ENCODE data around the gene DPYD. TPM values are rescaled to one million over a fixed set of nuclear protein-coding genes. Genes with fewer than 3 reads are reported as not detected.

DPYD gene
- total and polyA plus RNA-seq, 9 of the 15 experiments (the other 6 are each of a cell fraction or from before 2014, with no cell fraction given) = 0.03 to 0.25 (median 0.08) TPM; not detected in 2

GRCh38 chr1:97414682-97415312 lies 506.0 kb downstream of the DPYD start:
- DNase-seq (ENCODE audit: extremely low read depth in 1 of 4, low spot score in 3 of 4) = no peak
- no peak for ATAC-seq
- BruUV-seq (replicated peaks) = no TSS peak
- Histone ChIP-seq H3K79me2 (ENCODE audit: control insufficient read depth, insufficient read depth, low read length) (no peaks in the 10 kb centered on the region), H3K36me3 (ENCODE audit: control insufficient read depth, insufficient read depth, low read length) (no peaks in the 10 kb centered on the region), H3K4me1 (replicated peaks in 1 of 2; ENCODE audit: control insufficient read depth in 2 of 2, insufficient read depth in 2 of 2, low read length in 2 of 2) (no peaks in the 10 kb centered on the region), H3K4me3 (no peak overlapping the region), H3K27me3 (ENCODE audit: control insufficient read depth in 2 of 2, insufficient read depth in 2 of 2, low read length in 2 of 2) (no peaks in the 10 kb centered on the region), H3K9ac (ENCODE audit: insufficient read depth in 1 of 2, low read depth in 2 of 2, low read length in 2 of 2) (no peak overlapping the region), H4K20me1 (replicated peaks; ENCODE audit: control insufficient read depth, insufficient read depth, low read length) (no peaks in the 10 kb centered on the region), H2AFZ (ENCODE audit: low read depth, low read length) (no peak overlapping the region), H3K4me2 (ENCODE audit: insufficient read depth, low read length) (no peak overlapping the region), H3K9me3 (replicated peaks; ENCODE audit: control insufficient read depth, insufficient read depth, low read depth, low read length) (no peaks in the 10 kb centered on the region), H3K9me1 (ENCODE audit: control insufficient read depth, insufficient read depth, low read length) (no peaks in the 10 kb centered on the region), H3K27ac (ENCODE audit: extremely low read depth, low read depth, low read length) (no peak overlapping the region)
- WGBS (ENCODE audit: insufficient coverage, low coverage, missing lambda C conversion rate) = 2% methylated on average over 3 of the region's 3 CpGs
- intact Hi-C loops (cut with micrococcal nuclease) = no loop called here
- POLR2A ChIA-PET = no interaction called here
- in situ Hi-C loops (cut with MboI) = no loop called here
- no peak for FAIRE-seq
- CTCF ChIA-PET (ENCODE audit: low intra/inter-chr PET ratio) = no interaction called here
- no peak for TF ChIP-seq TGIF2 (CRISPR knock-in tag; IDR thresholded peaks at IDR 0.05)
- TF ChIP-seq BRD9 (IDR thresholded peaks at IDR 0.05; ENCODE audit: low read depth, partially characterized antibody) = no peak
- TF ChIP-seq ZNF3 (CRISPR knock-in tag; IDR thresholded peaks at IDR 0.05) = no peak
- TF ChIP-seq HEY1 (CRISPR knock-in tag; IDR thresholded peaks at IDR 0.05; ENCODE audit: borderline replicate concordance) = no peak
- no peak for TF ChIP-seq ZNF318 (IDR thresholded peaks at IDR 0.05; ENCODE audit: borderline replicate concordance in 1 of 2, low read depth in 1 of 2)
- TF ChIP-seq ZKSCAN8 (CRISPR knock-in tag; IDR thresholded peaks at IDR 0.05) = no peak
- TF ChIP-seq ZBED1 (IDR thresholded peaks at IDR 0.05) = no peak
- TF ChIP-seq ZFPM2 (CRISPR knock-in tag; IDR thresholded peaks at IDR 0.05) = no peak
- no peak for TF ChIP-seq LARP7 (IDR thresholded peaks at IDR 0.05)
